GM23338 (cell line): Measurements from ENCODE around the gene LCP2. TPM values are rescaled to one million over a fixed set of nuclear protein-coding genes. Genes with fewer than 3 reads are reported as not detected.

Experiments
- ATAC-seq: fragments of 200-7000 bp; cut with Tn5 transposase; 3 replicates; pipeline ENCODE4 v1.9.1; 2020
- DNase-seq: peaks from one replicate; pipeline ENCODE4 v3.0.0-alpha.2; 2015; ENCODE audit warnings: low spot score
- H2AFZ ChIP-seq: fragments of 200-600 bp; sonication (generic); 2 replicates; pipeline ENCODE4 v1.8.0; 2016; ENCODE audit warnings: antibody characterized with exemption, mild to moderate bottlenecking, moderate library complexity
- H3F3A ChIP-seq: fragments of 200-600 bp; sonication (generic); replicated peaks from 2 replicates; pipeline ENCODE4 v1.8.0; 2017; ENCODE audit warnings: antibody characterized with exemption, mixed run types, low read depth
- H3K27ac ChIP-seq: fragments of 200-600 bp; sonication (generic); 2 replicates; pipeline ENCODE4 v1.6.1; 2016; ENCODE audit warnings: low read depth
- H3K27me3 ChIP-seq: fragments of 200-600 bp; sonication (generic); 2 replicates; pipeline ENCODE4 v1.8.0; 2016; ENCODE audit warnings: mild to moderate bottlenecking, mixed run types, moderate library complexity; ENCODE audit not compliant: insufficient read depth
- H3K36me3 ChIP-seq: fragments of 200-600 bp; sonication (generic); 2 replicates; pipeline ENCODE4 v1.8.0; 2016; ENCODE audit warnings: mild to moderate bottlenecking; ENCODE audit not compliant: insufficient read depth
- H3K4me1 ChIP-seq: fragments of 200-600 bp; sonication (generic); 2 replicates; pipeline ENCODE4 v1.8.0; 2016; ENCODE audit warnings: mild to moderate bottlenecking, moderate library complexity; ENCODE audit not compliant: insufficient read depth
- H3K4me2 ChIP-seq: fragments of 200-600 bp; sonication (generic); 2 replicates; pipeline ENCODE4 v1.7.1; 2017; ENCODE audit warnings: mixed run types
- H3K4me3 ChIP-seq: fragments of 200-600 bp; sonication (generic); 2 replicates; pipeline ENCODE4 v1.6.1; 2016; ENCODE audit warnings: mixed run types
- H3K79me2 ChIP-seq: fragments of 200-600 bp; sonication (generic); replicated peaks from 2 replicates; pipeline ENCODE4 v1.8.0; 2017; ENCODE audit warnings: mild to moderate bottlenecking; ENCODE audit not compliant: insufficient read depth
- H3K9me2 ChIP-seq: fragments of 200-600 bp; sonication (generic); 2 replicates; pipeline ENCODE4 v1.8.0; 2017; ENCODE audit not compliant: insufficient read depth
- H4K20me1 ChIP-seq: fragments of 200-600 bp; sonication (generic); replicated peaks from 2 replicates; pipeline ENCODE4 v1.8.0; 2017; ENCODE audit warnings: mild to moderate bottlenecking; ENCODE audit not compliant: insufficient read depth
- H3K27ac Mint-ChIP-seq: 2 replicates; pipeline ENCODE4 v1.8.0; 2020; ENCODE audit warnings: inconsistent platforms, mild to moderate bottlenecking, moderate library complexity, mixed read lengths
- H3K27me3 Mint-ChIP-seq: 3 replicates; pipeline ENCODE4 v1.8.0; 2022; ENCODE audit warnings: low read depth, mild to moderate bottlenecking, moderate library complexity, mixed read lengths, inconsistent platforms; ENCODE audit not compliant: insufficient read depth, poor library complexity
- H3K36me3 Mint-ChIP-seq: 3 replicates; pipeline ENCODE4 v1.8.0; 2021; ENCODE audit warnings: low read depth, mild to moderate bottlenecking, inconsistent platforms, moderate library complexity, mixed read lengths
- H3K4me1 Mint-ChIP-seq: 3 replicates; pipeline ENCODE4 v1.8.0; 2020; ENCODE audit warnings: mild to moderate bottlenecking, inconsistent platforms, mixed read lengths
- H3K4me3 Mint-ChIP-seq: 3 replicates; pipeline ENCODE4 v1.8.0; 2021; ENCODE audit warnings: moderate library complexity, mild to moderate bottlenecking, inconsistent platforms, mixed read lengths
- H3K9me3 Mint-ChIP-seq: 3 replicates; pipeline ENCODE4 v1.8.0; 2020; ENCODE audit warnings: moderate library complexity, mild to moderate bottlenecking, inconsistent platforms, mixed read lengths
- CREB1 ChIP-seq: fragments of 250-450 bp; sonication (Bioruptor Pico); IDR thresholded peaks from 2 replicates; pipeline ENCODE4 v1.5.0; 2020; ENCODE audit warnings: low read depth, mild to moderate bottlenecking, moderate library complexity
- EZH2 ChIP-seq: fragments of 200-600 bp; sonication (generic); IDR thresholded peaks from one replicate; pipeline ENCODE4 v1.8.0; 2017; ENCODE audit warnings: antibody characterized with exemption, mild to moderate bottlenecking, low read depth; ENCODE audit not compliant: unreplicated experiment
- EZH2phosphoT487 ChIP-seq: fragments of 200-600 bp; sonication (generic); IDR thresholded peaks from one replicate; pipeline ENCODE4 v1.8.1; 2018; ENCODE audit warnings: antibody characterized with exemption; ENCODE audit not compliant: unreplicated experiment
- JUNB ChIP-seq: IDR thresholded peaks from one replicate; pipeline ENCODE4 v1.6.1; 2016; ENCODE audit warnings: antibody characterized with exemption; ENCODE audit not compliant: unreplicated experiment
- NANOG ChIP-seq: IDR thresholded peaks from 2 replicates; pipeline ENCODE4 v1.6.1; 2016; ENCODE audit warnings: antibody characterized with exemption, borderline replicate concordance
- POLR2AphosphoS5 ChIP-seq: IDR thresholded peaks from 2 replicates; pipeline ENCODE4 v1.6.1; 2016; ENCODE audit warnings: antibody characterized with exemption, low read depth
- STAT1 ChIP-seq: IDR thresholded peaks from one replicate; pipeline ENCODE4 v1.6.1; 2016; ENCODE audit warnings: antibody characterized with exemption; ENCODE audit not compliant: unreplicated experiment
- ZNF114 ChIP-seq: fragments of 250-450 bp; sonication (Bioruptor Pico); IDR thresholded peaks from 2 replicates; pipeline ENCODE4 v1.5.0; 2020; ENCODE audit warnings: mild to moderate bottlenecking, moderate library complexity
- ZNF331 ChIP-seq: fragments of 250-450 bp; sonication (Bioruptor Pico); IDR thresholded peaks from 2 replicates; pipeline ENCODE4 v1.5.0; 2020; ENCODE audit warnings: low read depth, mild to moderate bottlenecking, moderate library complexity
- polyA plus RNA-seq: library from polyadenylated mRNA; unstranded; fragments of >200 nt; fragmentation: Nextera tagmentation; extraction: Ambion mirVana; gene quantifications from 2 replicates; pipeline ENCODE4 v1.2.1, GENCODE V29; 2016
- total RNA-seq: library from RNA; depleted of rRNA; stranded (reverse); fragments of >200 nt; shearing (Covaris generic); gene quantifications from 2 replicates; pipeline ENCODE4 v1.2.3, GENCODE V29; 2014
- TF ChIP-seq, protein P1 (sequence below): IDR thresholded peaks from one replicate; pipeline ENCODE4 v1.6.1; 2018; ENCODE audit warnings: antibody characterized with exemption; ENCODE audit not compliant: unreplicated experiment
- TF ChIP-seq, protein P2 (sequence below): IDR thresholded peaks from 2 replicates; pipeline ENCODE4 v1.6.1; 2016; ENCODE audit warnings: antibody characterized with exemption
- TF ChIP-seq, protein P3 (sequence below): fragments of 250-450 bp; sonication (Bioruptor Pico); IDR thresholded peaks from 2 replicates; pipeline ENCODE4 v1.5.0; 2020; ENCODE audit warnings: mild to moderate bottlenecking, moderate library complexity
- TF ChIP-seq, protein P4 (sequence below), 2 experiments: fragments of 200-600 bp in 1 of 2; sonication (generic) in 1 of 2; conservative IDR thresholded peaks; 2 replicates each; pipeline versions ENCODE4 v1.5.1 to v1.6.1; 2016 to 2017; ENCODE audit warnings: antibody characterized with exemption in 2 of 2, low read depth in 2 of 2, mild to moderate bottlenecking in 2 of 2, moderate library complexity in 1 of 2

Gene LCP2
- total and polyA plus RNA-seq, 2 experiments from 2014 or later = 0.26 to 0.38 TPM

DNA sequence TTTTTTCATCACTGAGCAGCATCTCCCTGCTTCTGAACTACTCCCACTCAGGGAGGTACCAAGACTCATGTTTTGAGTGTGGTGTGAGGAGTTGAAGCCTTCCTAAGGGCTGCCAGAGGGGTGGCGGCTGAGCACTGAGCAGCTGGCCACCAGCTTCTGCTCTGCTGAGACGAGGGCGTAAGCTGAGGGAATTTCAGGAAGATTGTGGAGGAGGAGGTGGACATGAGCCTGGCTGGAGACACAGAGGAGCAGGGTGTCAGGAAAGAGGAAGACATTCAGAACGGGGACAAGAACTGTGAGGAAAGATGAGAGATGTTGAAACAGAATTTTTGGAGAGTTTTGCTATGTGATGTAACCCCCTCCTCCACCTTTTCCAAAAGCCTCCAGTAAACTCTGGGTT, 7.8 kb downstream of the LCP2 start:
- Histone ChIP-seq H3K4me3 (no peak overlapping the region), H3K4me2 (no peak overlapping the region), H3K27ac (no peak overlapping the region), H3K4me1 (peaks cover 18% of the 10 kb centered on the region), H2AFZ (no peak overlapping the region), H3K79me2 (no peaks in the 10 kb centered on the region), H4K20me1 (no peaks in the 10 kb centered on the region), H3K27me3 (no peaks in the 10 kb centered on the region), H3K9me2 (0 out of 2 replicates have a peak, but pooled peaks cover 9% of the 10 kb centered on the region), H3F3A (no peaks in the 10 kb centered on the region), H3K36me3 (no peaks in the 10 kb centered on the region)
- Mint-ChIP-seq H3K27ac (no peak overlapping the region), H3K27me3 (peaks cover 22% of the 10 kb centered on the region), H3K4me1 (peaks cover 15% of the 10 kb centered on the region), H3K4me3 (no peak overlapping the region), H3K9me3 (peaks cover 35% of the 10 kb centered on the region), H3K36me3 (peaks cover 28% of the 10 kb centered on the region)
- no peak for TF ChIP-seq CREB1 (CRISPR knock-in tag)
- no peak for TF ChIP-seq EZH2
- TF ChIP-seq, protein P1, sequence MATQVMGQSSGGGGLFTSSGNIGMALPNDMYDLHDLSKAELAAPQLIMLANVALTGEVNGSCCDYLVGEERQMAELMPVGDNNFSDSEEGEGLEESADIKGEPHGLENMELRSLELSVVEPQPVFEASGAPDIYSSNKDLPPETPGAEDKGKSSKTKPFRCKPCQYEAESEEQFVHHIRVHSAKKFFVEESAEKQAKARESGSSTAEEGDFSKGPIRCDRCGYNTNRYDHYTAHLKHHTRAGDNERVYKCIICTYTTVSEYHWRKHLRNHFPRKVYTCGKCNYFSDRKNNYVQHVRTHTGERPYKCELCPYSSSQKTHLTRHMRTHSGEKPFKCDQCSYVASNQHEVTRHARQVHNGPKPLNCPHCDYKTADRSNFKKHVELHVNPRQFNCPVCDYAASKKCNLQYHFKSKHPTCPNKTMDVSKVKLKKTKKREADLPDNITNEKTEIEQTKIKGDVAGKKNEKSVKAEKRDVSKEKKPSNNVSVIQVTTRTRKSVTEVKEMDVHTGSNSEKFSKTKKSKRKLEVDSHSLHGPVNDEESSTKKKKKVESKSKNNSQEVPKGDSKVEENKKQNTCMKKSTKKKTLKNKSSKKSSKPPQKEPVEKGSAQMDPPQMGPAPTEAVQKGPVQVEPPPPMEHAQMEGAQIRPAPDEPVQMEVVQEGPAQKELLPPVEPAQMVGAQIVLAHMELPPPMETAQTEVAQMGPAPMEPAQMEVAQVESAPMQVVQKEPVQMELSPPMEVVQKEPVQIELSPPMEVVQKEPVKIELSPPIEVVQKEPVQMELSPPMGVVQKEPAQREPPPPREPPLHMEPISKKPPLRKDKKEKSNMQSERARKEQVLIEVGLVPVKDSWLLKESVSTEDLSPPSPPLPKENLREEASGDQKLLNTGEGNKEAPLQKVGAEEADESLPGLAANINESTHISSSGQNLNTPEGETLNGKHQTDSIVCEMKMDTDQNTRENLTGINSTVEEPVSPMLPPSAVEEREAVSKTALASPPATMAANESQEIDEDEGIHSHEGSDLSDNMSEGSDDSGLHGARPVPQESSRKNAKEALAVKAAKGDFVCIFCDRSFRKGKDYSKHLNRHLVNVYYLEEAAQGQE = no peak
- no peak for TF ChIP-seq STAT1
- no peak for TF ChIP-seq EZH2phosphoT487
- no peak for TF ChIP-seq NANOG
- no peak for TF ChIP-seq ZNF331 (CRISPR knock-in tag)
- TF ChIP-seq, protein P2, sequence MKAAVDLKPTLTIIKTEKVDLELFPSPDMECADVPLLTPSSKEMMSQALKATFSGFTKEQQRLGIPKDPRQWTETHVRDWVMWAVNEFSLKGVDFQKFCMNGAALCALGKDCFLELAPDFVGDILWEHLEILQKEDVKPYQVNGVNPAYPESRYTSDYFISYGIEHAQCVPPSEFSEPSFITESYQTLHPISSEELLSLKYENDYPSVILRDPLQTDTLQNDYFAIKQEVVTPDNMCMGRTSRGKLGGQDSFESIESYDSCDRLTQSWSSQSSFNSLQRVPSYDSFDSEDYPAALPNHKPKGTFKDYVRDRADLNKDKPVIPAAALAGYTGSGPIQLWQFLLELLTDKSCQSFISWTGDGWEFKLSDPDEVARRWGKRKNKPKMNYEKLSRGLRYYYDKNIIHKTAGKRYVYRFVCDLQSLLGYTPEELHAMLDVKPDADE = no peak
- no peak for TF ChIP-seq JUNB
- TF ChIP-seq, protein P3, sequence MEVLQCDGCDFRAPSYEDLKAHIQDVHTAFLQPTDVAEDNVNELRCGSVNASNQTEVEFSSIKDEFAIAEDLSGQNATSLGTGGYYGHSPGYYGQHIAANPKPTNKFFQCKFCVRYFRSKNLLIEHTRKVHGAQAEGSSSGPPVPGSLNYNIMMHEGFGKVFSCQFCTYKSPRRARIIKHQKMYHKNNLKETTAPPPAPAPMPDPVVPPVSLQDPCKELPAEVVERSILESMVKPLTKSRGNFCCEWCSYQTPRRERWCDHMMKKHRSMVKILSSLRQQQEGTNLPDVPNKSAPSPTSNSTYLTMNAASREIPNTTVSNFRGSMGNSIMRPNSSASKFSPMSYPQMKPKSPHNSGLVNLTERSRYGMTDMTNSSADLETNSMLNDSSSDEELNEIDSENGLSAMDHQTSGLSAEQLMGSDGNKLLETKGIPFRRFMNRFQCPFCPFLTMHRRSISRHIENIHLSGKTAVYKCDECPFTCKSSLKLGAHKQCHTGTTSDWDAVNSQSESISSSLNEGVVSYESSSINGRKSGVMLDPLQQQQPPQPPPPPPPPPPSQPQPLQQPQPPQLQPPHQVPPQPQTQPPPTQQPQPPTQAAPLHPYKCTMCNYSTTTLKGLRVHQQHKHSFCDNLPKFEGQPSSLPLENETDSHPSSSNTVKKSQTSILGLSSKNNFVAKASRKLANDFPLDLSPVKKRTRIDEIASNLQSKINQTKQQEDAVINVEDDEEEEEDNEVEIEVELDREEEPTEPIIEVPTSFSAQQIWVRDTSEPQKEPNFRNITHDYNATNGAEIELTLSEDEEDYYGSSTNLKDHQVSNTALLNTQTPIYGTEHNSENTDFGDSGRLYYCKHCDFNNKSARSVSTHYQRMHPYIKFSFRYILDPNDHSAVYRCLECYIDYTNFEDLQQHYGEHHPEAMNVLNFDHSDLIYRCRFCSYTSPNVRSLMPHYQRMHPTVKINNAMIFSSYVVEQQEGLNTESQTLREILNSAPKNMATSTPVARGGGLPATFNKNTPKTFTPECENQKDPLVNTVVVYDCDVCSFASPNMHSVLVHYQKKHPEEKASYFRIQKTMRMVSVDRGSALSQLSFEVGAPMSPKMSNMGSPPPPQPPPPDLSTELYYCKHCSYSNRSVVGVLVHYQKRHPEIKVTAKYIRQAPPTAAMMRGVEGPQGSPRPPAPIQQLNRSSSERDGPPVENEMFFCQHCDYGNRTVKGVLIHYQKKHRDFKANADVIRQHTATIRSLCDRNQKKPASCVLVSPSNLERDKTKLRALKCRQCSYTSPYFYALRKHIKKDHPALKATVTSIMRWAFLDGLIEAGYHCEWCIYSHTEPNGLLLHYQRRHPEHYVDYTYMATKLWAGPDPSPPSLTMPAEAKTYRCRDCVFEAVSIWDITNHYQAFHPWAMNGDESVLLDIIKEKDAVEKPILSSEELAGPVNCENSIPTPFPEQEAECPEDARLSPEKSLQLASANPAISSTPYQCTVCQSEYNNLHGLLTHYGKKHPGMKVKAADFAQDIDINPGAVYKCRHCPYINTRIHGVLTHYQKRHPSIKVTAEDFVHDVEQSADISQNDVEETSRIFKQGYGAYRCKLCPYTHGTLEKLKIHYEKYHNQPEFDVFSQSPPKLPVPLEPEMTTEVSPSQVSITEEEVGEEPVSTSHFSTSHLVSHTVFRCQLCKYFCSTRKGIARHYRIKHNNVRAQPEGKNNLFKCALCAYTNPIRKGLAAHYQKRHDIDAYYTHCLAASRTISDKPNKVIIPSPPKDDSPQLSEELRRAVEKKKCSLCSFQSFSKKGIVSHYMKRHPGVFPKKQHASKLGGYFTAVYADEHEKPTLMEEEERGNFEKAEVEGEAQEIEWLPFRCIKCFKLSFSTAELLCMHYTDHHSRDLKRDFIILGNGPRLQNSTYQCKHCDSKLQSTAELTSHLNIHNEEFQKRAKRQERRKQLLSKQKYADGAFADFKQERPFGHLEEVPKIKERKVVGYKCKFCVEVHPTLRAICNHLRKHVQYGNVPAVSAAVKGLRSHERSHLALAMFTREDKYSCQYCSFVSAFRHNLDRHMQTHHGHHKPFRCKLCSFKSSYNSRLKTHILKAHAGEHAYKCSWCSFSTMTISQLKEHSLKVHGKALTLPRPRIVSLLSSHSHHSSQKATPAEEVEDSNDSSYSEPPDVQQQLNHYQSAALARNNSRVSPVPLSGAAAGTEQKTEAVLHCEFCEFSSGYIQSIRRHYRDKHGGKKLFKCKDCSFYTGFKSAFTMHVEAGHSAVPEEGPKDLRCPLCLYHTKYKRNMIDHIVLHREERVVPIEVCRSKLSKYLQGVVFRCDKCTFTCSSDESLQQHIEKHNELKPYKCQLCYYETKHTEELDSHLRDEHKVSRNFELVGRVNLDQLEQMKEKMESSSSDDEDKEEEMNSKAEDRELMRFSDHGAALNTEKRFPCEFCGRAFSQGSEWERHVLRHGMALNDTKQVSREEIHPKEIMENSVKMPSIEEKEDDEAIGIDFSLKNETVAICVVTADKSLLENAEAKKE (CRISPR knock-in tag) = no peak
- TF ChIP-seq, protein P4, sequence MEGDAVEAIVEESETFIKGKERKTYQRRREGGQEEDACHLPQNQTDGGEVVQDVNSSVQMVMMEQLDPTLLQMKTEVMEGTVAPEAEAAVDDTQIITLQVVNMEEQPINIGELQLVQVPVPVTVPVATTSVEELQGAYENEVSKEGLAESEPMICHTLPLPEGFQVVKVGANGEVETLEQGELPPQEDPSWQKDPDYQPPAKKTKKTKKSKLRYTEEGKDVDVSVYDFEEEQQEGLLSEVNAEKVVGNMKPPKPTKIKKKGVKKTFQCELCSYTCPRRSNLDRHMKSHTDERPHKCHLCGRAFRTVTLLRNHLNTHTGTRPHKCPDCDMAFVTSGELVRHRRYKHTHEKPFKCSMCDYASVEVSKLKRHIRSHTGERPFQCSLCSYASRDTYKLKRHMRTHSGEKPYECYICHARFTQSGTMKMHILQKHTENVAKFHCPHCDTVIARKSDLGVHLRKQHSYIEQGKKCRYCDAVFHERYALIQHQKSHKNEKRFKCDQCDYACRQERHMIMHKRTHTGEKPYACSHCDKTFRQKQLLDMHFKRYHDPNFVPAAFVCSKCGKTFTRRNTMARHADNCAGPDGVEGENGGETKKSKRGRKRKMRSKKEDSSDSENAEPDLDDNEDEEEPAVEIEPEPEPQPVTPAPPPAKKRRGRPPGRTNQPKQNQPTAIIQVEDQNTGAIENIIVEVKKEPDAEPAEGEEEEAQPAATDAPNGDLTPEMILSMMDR (conservative IDR thresholded peaks at IDR 0.05; ENCODE audit: low read depth in 2 of 2) = no peak
- TF ChIP-seq ZNF114 (CRISPR knock-in tag) = no peak
- no peak for TF ChIP-seq POLR2AphosphoS5
- ATAC-seq = no peak
- no peak for DNase-seq
